Fibroblast of lung (primary cell): Measurements from ENCODE around the gene POLR2A.

Experiments used
- CTCF ChIP-seq, 2 donors: IDR thresholded peaks in 1 of 2; conservative IDR thresholded peaks in 1 of 2; 1 replicate in 1 of 2; 2 replicates in 1 of 2; pipeline ENCODE4 v1.5.1; 2011 to 2012; ENCODE audit warnings: low read length in 2 of 2, control low read depth in 1 of 2, inconsistent platforms in 1 of 2, low read depth in 1 of 2, mild to moderate bottlenecking in 1 of 2
- EZH2 ChIP-seq: IDR thresholded peaks from 2 replicates; pipeline ENCODE4 v1.5.1; 2012; ENCODE audit warnings: low read length, control low read depth, mild to moderate bottlenecking; ENCODE audit errors: missing control alignments

- TF ChIP-seq EZH2 (no peak), CTCF (conservative IDR thresholded peaks at IDR 0.05 in 1 of 2, IDR thresholded peaks at IDR 0.05 in 1 of 2; ENCODE audit: low read depth in 1 of 2, low read length in 2 of 2) (no peak)
These were observed 42.9 kb upstream of the POLR2A start for GRCh38 chr17:7441266-7441665.
